GM12892 (cell line): ENCODE results near the gene WFDC6.

ENCODE experiments used
- DNase-seq: peaks from one replicate; pipeline ENCODE4 v3.0.0; 2011; ENCODE audit not compliant: insufficient read length
- FAIRE-seq: peaks from 2 replicates; lab custom pipeline; 2011; peaks lifted over from hg19 to GRCh38; lab: Jason Lieb, UNC
- POLR2A ChIP-seq: IDR thresholded peaks from 2 replicates; pipeline ENCODE4 v1.6.1; 2011; ENCODE audit warnings: low read depth, low read length, control low read depth
- POLR2AphosphoS5 ChIP-seq: IDR thresholded peaks from 2 replicates; pipeline ENCODE4 v1.6.1; 2011; ENCODE audit warnings: low read depth, low read length, control low read depth
- TAF1 ChIP-seq: IDR thresholded peaks from 2 replicates; pipeline ENCODE4 v1.6.1; 2011; ENCODE audit warnings: low read depth, mild to moderate bottlenecking, control low read depth, low read length, borderline replicate concordance

Gene WFDC6

DNA sequence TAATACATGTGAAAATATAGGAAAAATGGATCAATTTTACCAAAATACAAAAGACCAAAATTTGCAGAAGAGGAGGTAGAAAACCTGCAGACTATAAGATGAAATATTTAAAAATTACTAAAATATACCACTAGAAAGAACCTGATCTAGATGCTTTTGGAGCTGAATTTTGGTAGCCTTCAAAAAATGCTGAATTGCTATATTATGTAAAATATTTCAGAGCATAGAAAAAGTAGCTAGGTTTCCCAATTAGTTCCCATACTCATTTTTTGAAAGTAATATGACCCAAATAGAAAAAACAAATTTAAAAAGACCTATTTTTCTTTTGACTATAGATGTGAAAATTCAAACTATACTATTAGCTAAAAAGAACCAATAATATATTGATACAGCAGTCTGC, 11.5 kb upstream of the WFDC6 start:
- FAIRE-seq (no peak), DNase-seq (no peak)
- no peak for TF ChIP-seq POLR2AphosphoS5
- no peak for TF ChIP-seq TAF1
- no peak for TF ChIP-seq POLR2A

- TF ChIP-seq POLR2AphosphoS5 (no peak), TAF1 (no peak), POLR2A (no peak)
- FAIRE-seq (no peak), DNase-seq (no peak)
Observed at GRCh38 chr20:45548410-45548809, 9.1 kb upstream of the WFDC6 start.

GRCh38 chr20:45547206-45547770, 8.0 kb upstream of the WFDC6 start, which contains the start of gene EPPIN:
EPPIN (minus strand) TSS chr20:45547401; CDS start chr20:45547357, 44 bp downstream.
- FAIRE-seq (no peak), DNase-seq (no peak)
- TF ChIP-seq POLR2A (no peak), TAF1 (no peak), POLR2AphosphoS5 (no peak)

- no peak for TF ChIP-seq TAF1
- TF ChIP-seq POLR2A: no peak
- TF ChIP-seq POLR2AphosphoS5: no peak
- no peak for DNase-seq
- FAIRE-seq: no peak
Observed at GRCh38 chr20:45545754-45546453, 6.6 kb upstream of the WFDC6 start.

DNA sequence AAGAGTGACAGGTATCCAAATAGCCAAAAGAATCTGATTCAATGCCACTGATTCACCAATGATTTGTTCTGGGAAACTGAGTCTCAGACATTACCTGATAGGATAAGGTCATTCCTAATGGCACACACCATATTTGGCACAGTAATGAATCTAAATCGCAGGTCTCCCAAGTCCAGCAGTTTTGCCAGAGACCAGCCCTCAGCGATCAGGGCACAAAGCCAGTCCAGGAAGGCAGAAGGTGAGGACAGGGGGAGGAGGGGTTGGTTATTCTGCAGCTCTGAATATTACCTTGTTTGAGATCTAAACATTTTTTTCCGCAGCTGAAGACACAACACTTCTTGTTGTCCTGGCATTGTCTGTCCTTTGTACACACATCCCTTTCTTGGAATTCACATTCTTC, 6.1 kb upstream of the WFDC6 start:
- no peak for DNase-seq
- TF ChIP-seq POLR2A: no peak
- TF ChIP-seq POLR2AphosphoS5: no peak
- no peak for TF ChIP-seq TAF1
- FAIRE-seq: no peak

DNA sequence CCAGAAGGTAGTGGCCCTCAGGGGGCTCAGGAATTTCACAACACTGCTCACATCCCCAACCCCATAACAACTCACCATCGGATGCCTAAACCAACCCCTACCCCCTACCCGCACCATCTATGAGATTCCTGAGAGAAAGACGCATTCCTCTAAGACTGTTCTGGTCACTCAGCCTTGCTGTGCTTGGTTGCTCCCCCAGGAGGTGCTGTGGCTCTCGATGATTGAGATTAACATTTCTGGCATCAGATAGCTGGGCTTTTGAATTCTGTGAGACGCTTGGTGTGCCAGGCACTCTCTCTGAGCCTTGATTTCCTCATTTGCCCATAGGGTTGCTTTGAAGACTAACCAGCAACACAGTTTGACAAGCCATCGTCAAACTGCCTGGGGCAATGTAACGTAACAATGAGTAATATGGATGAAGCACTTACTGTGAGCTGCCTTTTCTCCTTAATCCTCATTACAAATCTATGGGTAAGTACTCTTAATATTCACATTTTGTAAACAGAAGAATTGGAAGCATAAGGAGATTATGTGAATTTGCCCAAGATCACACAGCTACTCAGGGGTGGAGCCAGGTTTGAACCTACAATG, 978 bp downstream of the WFDC6 start:
- DNase-seq (no peak), FAIRE-seq (no peak)
- TF ChIP-seq TAF1 (no peak), POLR2AphosphoS5 (no peak), POLR2A (no peak)

- DNase-seq (no peak), FAIRE-seq (no peak)
- TF ChIP-seq TAF1 (no peak), POLR2A (no peak), POLR2AphosphoS5 (no peak)
Observed at GRCh38 chr20:45527294-45527693, 12.0 kb downstream of the WFDC6 start.

DNA sequence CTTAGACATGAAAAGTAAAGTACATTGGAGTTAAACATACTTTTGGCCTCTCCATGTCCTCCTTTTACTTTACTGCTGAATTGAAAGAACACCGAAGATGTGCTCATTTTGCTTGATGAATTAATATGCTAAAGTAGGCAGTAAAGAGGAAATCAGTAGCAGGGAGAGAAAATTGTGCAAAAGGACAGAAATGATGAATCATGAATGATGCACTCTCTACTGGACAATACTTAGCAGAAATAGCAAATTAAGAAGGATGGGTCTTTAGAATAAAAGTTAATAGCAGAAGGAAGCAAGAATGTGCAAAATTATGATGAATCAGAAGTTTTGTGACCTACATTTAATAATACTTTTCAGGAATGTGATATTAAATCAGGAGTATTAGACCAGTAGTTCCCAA, 15.5 kb downstream of the WFDC6 start:
- FAIRE-seq: no peak
- no peak for DNase-seq
- no peak for TF ChIP-seq POLR2AphosphoS5
- TF ChIP-seq TAF1: no peak
- no peak for TF ChIP-seq POLR2A

GRCh38 chr20:45518282-45518681, 21.0 kb downstream of the WFDC6 start:
- FAIRE-seq (no peak), DNase-seq (no peak)
- no peak for TF ChIP-seq TAF1
- no peak for TF ChIP-seq POLR2AphosphoS5
- no peak for TF ChIP-seq POLR2A

DNA sequence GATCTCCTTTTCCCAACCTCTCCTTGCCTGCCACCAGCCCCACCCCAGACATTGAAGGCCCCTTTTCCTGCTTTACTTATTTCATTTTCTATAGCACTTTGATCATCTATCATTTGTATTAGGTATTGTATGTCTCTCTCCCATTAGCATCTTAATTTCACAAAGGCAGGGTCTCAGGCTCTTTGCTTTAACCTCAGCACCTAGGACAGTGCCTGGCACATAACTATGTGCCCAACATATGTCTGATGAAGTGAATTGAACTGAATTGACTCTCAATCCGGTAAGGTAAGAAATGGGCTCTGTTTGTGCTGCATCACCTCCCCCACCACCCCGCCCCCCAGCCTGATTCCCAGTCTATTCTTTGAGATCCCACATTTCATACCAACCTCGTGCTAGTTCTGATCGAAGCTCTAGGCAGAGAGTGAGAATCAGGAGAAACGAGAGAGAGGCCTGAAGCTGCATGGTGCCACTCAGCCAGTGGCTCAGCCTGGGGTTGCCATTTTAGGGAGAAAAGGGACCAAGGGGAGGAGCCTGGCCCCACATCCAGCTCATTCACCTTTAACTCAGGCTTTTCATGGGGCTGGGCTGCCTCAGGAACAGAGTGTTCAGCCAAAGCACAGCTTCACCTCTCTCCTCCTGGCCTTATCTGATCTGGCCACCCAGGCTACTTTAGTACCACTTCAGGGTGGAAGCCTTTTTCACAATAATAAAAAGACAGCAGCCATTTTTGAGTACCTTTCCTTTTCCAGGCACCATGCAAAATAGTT, 24.0 kb downstream of the WFDC6 start, which contains the start of gene SPINT3:
Gene SPINT3 (minus strand): TSS at position 476 of the 767 bp plus-strand sequence. CDS start 14 bp downstream, at position 462.
- FAIRE-seq (no peak), DNase-seq (no peak)
- no peak for TF ChIP-seq POLR2AphosphoS5
- TF ChIP-seq POLR2A: no peak
- no peak for TF ChIP-seq TAF1

DNA sequence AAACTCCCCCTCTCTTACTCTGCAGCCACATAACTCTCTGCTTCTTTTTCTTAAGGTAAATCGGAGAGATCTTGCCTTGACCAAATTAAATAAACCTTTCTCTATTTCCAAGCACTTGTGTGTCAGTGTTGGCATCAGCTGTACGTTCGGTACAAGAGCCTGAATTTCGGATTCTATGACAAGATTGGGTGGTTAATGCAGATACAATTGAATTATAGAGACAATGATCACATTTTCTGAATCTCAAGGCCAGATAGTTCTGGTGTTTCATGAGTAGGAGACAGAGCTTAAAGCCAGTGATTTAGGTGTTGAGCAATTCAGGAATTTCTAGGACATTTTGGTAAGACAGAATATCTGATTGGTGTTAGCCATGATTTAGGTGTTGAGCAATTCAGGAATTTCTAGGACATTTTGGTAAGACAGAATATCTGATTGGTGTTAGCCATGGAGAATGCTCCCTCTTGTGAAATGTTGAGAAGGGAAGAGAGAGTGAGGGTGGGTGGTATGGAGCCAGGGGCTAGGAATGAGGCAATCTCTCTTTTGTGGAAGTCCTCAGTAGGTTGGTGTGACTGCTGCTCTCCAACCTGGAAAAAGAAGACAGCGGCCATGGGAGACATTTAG, 28.9 kb downstream of the WFDC6 start:
- FAIRE-seq (no peak), DNase-seq (no peak)
- no peak for TF ChIP-seq POLR2A
- TF ChIP-seq POLR2AphosphoS5: no peak
- TF ChIP-seq TAF1: no peak
